Esophagus squamous epithelium (tissue), 5 donors: ENCODE data around the gene PLEKHG4. TPM values are rescaled to one million over a fixed set of nuclear protein-coding genes. Genes with fewer than 3 reads are reported as not detected.

Experiments
- DNase-seq: peaks from one replicate; lab custom pipeline; 2025; lab: John Stamatoyannopoulos, UW
- H3K27ac ChIP-seq, 4 donors: fragments of 200-600 bp; sonication (generic); one replicate each; pipeline ENCODE4 v1.5.1; 2016 to 2019; ENCODE audit warnings: mild to moderate bottlenecking in 1 of 4
- H3K27me3 ChIP-seq, 4 donors: fragments of 200-600 bp; sonication (generic); 1 replicate in 3 of 4; 2 replicates in 1 of 4; pipeline versions ENCODE4 v1.5.1 to v1.6.0; 2017 to 2021; ENCODE audit warnings: antibody characterized with exemption in 1 of 4
- H3K36me3 ChIP-seq, 3 donors: fragments of 200-600 bp; sonication (generic); one replicate each; pipeline ENCODE4 v1.5.1; 2016 to 2019
- H3K4me1 ChIP-seq, 3 donors: fragments of 200-600 bp; sonication (generic); one replicate each; pipeline ENCODE4 v1.5.1; 2017 to 2019
- H3K4me3 ChIP-seq, 4 donors: fragments of 200-600 bp; sonication (generic); 1 replicate in 3 of 4; 2 replicates in 1 of 4; pipeline ENCODE4 v1.5.1; 2016 to 2019; ENCODE audit warnings: mild to moderate bottlenecking in 2 of 4, moderate library complexity in 1 of 4
- H3K9me3 ChIP-seq, 3 donors: fragments of 200-600 bp; sonication (generic); one replicate each; pipeline ENCODE4 v1.5.1; 2016 to 2019
- POLR2A ChIP-seq, 4 donors: fragments of 450-650 bp; IDR thresholded peaks; one replicate each; pipeline ENCODE4 v1.6.1; 2017; ENCODE audit warnings: antibody characterized with exemption in 4 of 4, mild to moderate bottlenecking in 4 of 4, moderate library complexity in 3 of 4
- WGBS, 2 donors: methylation state at CpG; one replicate each; pipeline ENCODE4 v1.1.5; 2018; 5-methylcytosine and 5-hydroxymethylcytosine counted together
- intact Hi-C: fragments of 100-400 bp; cut with DNase I; formaldehyde crosslinking; loops from one replicate; pipeline ENCODE4 v1.15.0; 2022
- total RNA-seq, 4 donors: library from RNA; depleted of rRNA; stranded (reverse); fragments of >200 nt; gene quantifications; one replicate each; pipeline ENCODE4 v1.1.0, GENCODE V29; 2016
- TF ChIP-seq, protein P1 (sequence below), 6 experiments: fragments of 450-650 bp in 4 of 6; fragments of 200-600 bp in 2 of 6; sonication (generic) in 2 of 6; IDR thresholded peaks; one replicate each; pipeline ENCODE4 v1.5.1; 2016 to 2019; ENCODE audit warnings: antibody characterized with exemption in 6 of 6, mild to moderate bottlenecking in 4 of 6, moderate library complexity in 4 of 6
- donor health status: DM: yes; HTN: yes; CAD: no.

Gene PLEKHG4
- total RNA-seq, 4 donors from 2014 or later = 5.0 to 11.4 (median 7.5) TPM

GRCh38 chr16:67326472-67327309, 47.4 kb downstream of the PLEKHG4 start, which contains the start of the genes KCTD19 and LRRC36:
TSS of gene KCTD19 (minus strand) at chr16:67326741. CDS start at chr16:67326707, 34 bp downstream.
TSS of gene LRRC36 (plus strand) at chr16:67326815. CDS start at chr16:67326863, 48 bp downstream.
- WGBS, 2 donors = 15% methylated on average over 28 to 29 of the region's 61 CpGs
- H3K9me3 ChIP-seq = no peaks in the 10 kb centered on the region

DNA sequence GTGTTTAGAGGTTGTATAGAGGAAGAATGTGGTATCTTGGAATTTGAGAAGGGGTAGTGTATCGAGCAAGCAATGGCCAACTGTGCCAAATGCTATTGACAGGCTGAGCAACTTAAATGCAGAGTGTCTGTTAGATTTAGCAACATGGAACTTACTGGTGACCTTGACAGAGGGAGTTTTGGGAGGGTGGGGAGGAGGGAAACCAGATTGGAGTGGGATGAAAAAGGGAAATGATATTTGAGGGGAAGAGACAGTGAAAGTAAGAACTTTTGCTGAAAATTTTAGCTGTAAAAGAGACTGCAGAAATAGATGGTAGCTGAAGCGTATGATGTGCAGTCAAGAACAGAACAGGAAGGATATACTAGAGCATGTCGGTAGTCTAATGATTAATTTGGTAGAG, 48.4 kb downstream of the PLEKHG4 start:
- H3K9me3 ChIP-seq = no peaks in the 10 kb centered on the region
- TF ChIP-seq, protein P1, sequence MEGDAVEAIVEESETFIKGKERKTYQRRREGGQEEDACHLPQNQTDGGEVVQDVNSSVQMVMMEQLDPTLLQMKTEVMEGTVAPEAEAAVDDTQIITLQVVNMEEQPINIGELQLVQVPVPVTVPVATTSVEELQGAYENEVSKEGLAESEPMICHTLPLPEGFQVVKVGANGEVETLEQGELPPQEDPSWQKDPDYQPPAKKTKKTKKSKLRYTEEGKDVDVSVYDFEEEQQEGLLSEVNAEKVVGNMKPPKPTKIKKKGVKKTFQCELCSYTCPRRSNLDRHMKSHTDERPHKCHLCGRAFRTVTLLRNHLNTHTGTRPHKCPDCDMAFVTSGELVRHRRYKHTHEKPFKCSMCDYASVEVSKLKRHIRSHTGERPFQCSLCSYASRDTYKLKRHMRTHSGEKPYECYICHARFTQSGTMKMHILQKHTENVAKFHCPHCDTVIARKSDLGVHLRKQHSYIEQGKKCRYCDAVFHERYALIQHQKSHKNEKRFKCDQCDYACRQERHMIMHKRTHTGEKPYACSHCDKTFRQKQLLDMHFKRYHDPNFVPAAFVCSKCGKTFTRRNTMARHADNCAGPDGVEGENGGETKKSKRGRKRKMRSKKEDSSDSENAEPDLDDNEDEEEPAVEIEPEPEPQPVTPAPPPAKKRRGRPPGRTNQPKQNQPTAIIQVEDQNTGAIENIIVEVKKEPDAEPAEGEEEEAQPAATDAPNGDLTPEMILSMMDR (IDR thresholded peaks at IDR 0.05) = no peak
- TF ChIP-seq POLR2A (IDR thresholded peaks at IDR 0.05) = no peak
- 57 to 65% methylated on average over 3 of the region's 3 CpGs for WGBS, 2 donors
- peaks cover 6 to 16% (median 9%) of the 10 kb centered on the region in 3 donors for H3K4me1 ChIP-seq
- intact Hi-C loops = no loop called here
- peaks cover 0 to 38% (median 0%) of the 10 kb centered on the region in 4 donors for H3K27me3 ChIP-seq
- no peaks in the 10 kb centered on the region for H3K36me3 ChIP-seq
- no peak for DNase-seq
- H3K27ac ChIP-seq = no peak overlapping the region
- no peak overlapping the region for H3K4me3 ChIP-seq

More at GRCh38 chr16:67326472-67327309, 47.4 kb downstream of the PLEKHG4 start, which contains the start of the genes KCTD19 and LRRC36:
- Histone ChIP-seq H3K4me3 (peak within 1 kb of the TSS; percentile 30 to 70 (median 43)), H3K36me3 (no peaks in the 10 kb centered on the region), H3K27me3 (peaks cover 0 to 47% (median 0%) of the 10 kb centered on the region in 4 donors), H3K27ac (peak within 1 kb of the TSS in 2 of 4 donors; percentile 6 to 36), H3K4me1 (peaks cover 6 to 16% (median 9%) of the 10 kb centered on the region in 3 donors)
- DNase-seq = no peak
- no peak for TF ChIP-seq POLR2A (IDR thresholded peaks at IDR 0.05)
- TF ChIP-seq, protein P1 (IDR thresholded peaks at IDR 0.05) = peak in 5 of 6 experiments; percentile 17 to 38 (median 35)
- intact Hi-C loops = no loop called here

DNA sequence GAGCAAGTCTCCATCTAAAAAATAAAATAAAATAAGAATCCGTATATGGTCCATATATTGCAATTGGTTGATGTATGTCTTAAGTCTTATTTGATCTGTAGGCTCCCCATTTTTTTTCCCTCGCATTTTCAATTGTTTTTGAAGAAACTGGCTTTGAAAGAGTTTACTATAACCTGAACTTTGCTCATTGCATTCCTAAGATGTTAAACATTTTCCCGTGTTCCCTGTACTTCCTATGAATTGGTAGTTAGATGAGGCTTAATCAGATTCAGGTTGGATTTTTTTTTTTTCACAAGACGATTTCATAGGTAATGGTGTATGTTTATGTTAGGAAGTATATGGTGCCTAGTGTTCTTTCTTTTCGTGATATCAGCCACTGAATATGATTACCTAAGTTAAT, 50.6 kb downstream of the PLEKHG4 start:
- TF ChIP-seq, protein P1 (IDR thresholded peaks at IDR 0.05) = no peak
- TF ChIP-seq POLR2A (IDR thresholded peaks at IDR 0.05) = no peak
- intact Hi-C loops = no loop called here
- H3K4me3 ChIP-seq = no peak overlapping the region
- no peaks in the 10 kb centered on the region for H3K9me3 ChIP-seq
- no peak overlapping the region for H3K27ac ChIP-seq
- H3K36me3 ChIP-seq = no peaks in the 10 kb centered on the region
- no peak for DNase-seq
- peaks cover 0 to 21% (median 0%) of the 10 kb centered on the region in 4 donors for H3K27me3 ChIP-seq
- 52 to 57% methylated on average over 5 of the region's 5 CpGs for WGBS, 2 donors
- peaks cover 6 to 16% (median 9%) of the 10 kb centered on the region in 3 donors for H3K4me1 ChIP-seq

DNA sequence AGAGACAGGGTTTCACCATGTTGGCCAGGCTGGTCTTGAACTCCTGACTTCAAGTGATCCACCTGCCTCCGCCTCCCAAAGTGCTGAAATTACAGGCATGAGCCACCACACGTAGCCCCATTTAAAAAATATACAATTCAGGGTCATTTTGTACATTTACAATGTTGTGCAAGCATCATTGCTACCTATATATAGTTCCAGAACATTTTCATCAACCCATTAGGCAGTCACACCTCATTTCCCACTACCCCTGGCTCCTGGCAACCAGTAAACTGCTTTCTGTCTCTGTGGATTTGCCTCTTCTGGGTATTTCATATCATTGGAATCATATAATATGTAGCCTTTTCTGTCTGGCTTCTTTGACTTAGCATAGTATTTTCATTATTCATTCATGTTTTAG, 54.0 kb downstream of the PLEKHG4 start:
- Histone ChIP-seq H3K4me1 (peaks cover 0 to 5% (median 0%) of the 10 kb centered on the region in 3 donors), H3K36me3 (no peaks in the 10 kb centered on the region), H3K27ac (no peak overlapping the region), H3K4me3 (no peak overlapping the region), H3K27me3 (no peaks in the 10 kb centered on the region), H3K9me3 (no peaks in the 10 kb centered on the region)
- TF ChIP-seq POLR2A (IDR thresholded peaks at IDR 0.05) = no peak
- DNase-seq = no peak
- WGBS, 2 donors = 70 to 75% methylated on average over 2 of the region's 2 CpGs
- intact Hi-C loops = no loop called here

- peaks cover 0 to 5% (median 0%) of the 10 kb centered on the region in 3 donors for H3K4me1 ChIP-seq
- WGBS, 2 donors = 37 to 39% methylated on average over 1 of the region's 1 CpG
- no peaks in the 10 kb centered on the region for H3K9me3 ChIP-seq
- intact Hi-C loops = no loop called here
- H3K27ac ChIP-seq = no peak overlapping the region
- no peaks in the 10 kb centered on the region for H3K27me3 ChIP-seq
- no peaks in the 10 kb centered on the region for H3K36me3 ChIP-seq
- DNase-seq = no peak
- no peak for TF ChIP-seq POLR2A (IDR thresholded peaks at IDR 0.05)
- TF ChIP-seq, protein P1 (IDR thresholded peaks at IDR 0.05) = no peak
- H3K4me3 ChIP-seq = no peak overlapping the region
Measured at GRCh38 chr16:67336116-67336515, 56.8 kb downstream of the PLEKHG4 start.
